ENCODE measurements around the gene CNTNAP4.

CNTNAP4 gene

DNA sequence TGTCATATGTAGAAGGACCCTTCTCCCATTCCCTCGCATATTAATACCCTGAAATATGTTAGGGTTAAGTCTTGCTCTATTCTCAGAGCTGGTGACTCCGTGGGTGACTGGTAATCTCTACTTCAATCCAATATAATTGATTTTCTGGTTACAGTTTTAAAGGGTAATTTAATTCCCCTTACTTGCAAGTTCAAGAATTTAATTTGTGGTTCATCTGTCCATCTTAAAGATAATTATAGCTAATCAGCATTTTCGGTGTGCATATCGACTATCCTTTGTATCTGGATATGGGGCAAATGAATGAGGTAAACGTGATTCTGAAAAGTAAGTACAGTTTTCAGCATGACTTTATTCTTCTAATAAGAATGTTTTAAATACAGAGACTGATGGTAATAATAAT is 250.0 kb downstream of the CNTNAP4 start:
- no peaks in the 10 kb centered on the region for H3K36me3 ChIP-seq
- no peaks in the 10 kb centered on the region for H3K4me1 ChIP-seq
- H3K4me3 ChIP-seq (ENCODE audit: low read depth, low read length) = no peak overlapping the region
- TF ChIP-seq, protein P1, sequence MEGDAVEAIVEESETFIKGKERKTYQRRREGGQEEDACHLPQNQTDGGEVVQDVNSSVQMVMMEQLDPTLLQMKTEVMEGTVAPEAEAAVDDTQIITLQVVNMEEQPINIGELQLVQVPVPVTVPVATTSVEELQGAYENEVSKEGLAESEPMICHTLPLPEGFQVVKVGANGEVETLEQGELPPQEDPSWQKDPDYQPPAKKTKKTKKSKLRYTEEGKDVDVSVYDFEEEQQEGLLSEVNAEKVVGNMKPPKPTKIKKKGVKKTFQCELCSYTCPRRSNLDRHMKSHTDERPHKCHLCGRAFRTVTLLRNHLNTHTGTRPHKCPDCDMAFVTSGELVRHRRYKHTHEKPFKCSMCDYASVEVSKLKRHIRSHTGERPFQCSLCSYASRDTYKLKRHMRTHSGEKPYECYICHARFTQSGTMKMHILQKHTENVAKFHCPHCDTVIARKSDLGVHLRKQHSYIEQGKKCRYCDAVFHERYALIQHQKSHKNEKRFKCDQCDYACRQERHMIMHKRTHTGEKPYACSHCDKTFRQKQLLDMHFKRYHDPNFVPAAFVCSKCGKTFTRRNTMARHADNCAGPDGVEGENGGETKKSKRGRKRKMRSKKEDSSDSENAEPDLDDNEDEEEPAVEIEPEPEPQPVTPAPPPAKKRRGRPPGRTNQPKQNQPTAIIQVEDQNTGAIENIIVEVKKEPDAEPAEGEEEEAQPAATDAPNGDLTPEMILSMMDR (IDR thresholded peaks at IDR 0.05; ENCODE audit: low read depth, low read length) = no peak
- DNase-seq = no peak
- no peaks in the 10 kb centered on the region for H3K9me3 ChIP-seq
- H3K27me3 ChIP-seq = no peaks in the 10 kb centered on the region

- no peak for DNase-seq
- Histone ChIP-seq H3K27me3 (no peaks in the 10 kb centered on the region), H3K9me3 (no peaks in the 10 kb centered on the region), H3K4me3 (ENCODE audit: low read depth, low read length) (no peak overlapping the region), H3K36me3 (no peaks in the 10 kb centered on the region), H3K4me1 (no peaks in the 10 kb centered on the region)
- TF ChIP-seq, protein P1 (IDR thresholded peaks at IDR 0.05; ENCODE audit: low read depth, low read length) = no peak
Observed at GRCh38 chr16:76529120-76529519, 251.9 kb downstream of the CNTNAP4 start.

DNA sequence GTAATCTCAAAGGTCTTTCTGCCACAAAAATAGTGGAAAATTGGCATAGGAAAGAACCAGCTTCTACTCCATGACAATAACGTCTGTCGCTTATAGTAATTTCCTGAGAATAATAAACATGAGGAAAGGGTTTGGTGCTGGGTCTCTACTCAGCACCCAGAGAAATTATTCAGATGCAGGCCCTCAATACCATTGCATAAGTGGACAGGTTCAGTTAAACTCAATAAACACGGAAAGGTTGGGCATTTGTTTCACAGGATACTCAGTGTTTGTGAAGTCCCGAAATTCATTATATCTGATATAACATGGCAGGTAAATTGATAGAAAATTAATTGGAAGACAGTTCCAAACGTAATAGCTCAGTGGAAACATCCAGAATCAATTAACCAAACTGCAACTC is 254.0 kb downstream of the CNTNAP4 start:
- Histone ChIP-seq H3K4me3 (ENCODE audit: low read depth, low read length) (no peak overlapping the region), H3K9me3 (no peaks in the 10 kb centered on the region), H3K36me3 (no peaks in the 10 kb centered on the region), H3K27me3 (no peaks in the 10 kb centered on the region), H3K4me1 (no peaks in the 10 kb centered on the region)
- TF ChIP-seq, protein P1 (IDR thresholded peaks at IDR 0.05; ENCODE audit: low read depth, low read length) = no peak
- DNase-seq = no peak

GRCh38 chr16:76532188-76532973 is 255.2 kb downstream of the CNTNAP4 start:
- no peaks in the 10 kb centered on the region for H3K9me3 ChIP-seq
- H3K4me1 ChIP-seq = no peaks in the 10 kb centered on the region
- H3K27me3 ChIP-seq = no peaks in the 10 kb centered on the region
- TF ChIP-seq, protein P1 (IDR thresholded peaks at IDR 0.05; ENCODE audit: low read depth, low read length) = no peak
- DNase-seq = no peak
- no peak overlapping the region for H3K4me3 ChIP-seq (ENCODE audit: low read depth, low read length)
- H3K36me3 ChIP-seq = no peaks in the 10 kb centered on the region

DNA sequence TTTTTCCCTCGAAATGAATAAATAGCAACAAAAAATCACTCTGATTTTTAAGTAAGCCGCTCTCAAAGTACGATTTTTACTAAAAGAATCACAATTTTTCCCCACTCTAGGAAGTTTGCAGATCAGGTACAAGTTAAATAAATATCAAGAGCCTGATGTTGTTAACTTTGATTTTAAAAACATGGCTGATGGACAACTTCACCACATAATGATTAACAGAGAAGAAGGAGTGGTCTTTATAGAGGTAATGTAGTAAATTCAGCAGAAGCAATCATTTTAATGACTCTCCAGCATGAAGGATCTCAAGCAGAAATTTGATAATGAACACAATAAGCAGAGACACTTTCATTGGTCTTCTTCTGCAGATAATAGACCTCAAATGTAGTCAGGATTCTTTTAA is 262.4 kb downstream of the CNTNAP4 start:
- Histone ChIP-seq H3K36me3 (no peaks in the 10 kb centered on the region), H3K27me3 (no peaks in the 10 kb centered on the region), H3K4me1 (peaks cover 5% of the 10 kb centered on the region; the same call in 1 of the 2 replicates), H3K9me3 (no peaks in the 10 kb centered on the region), H3K4me3 (ENCODE audit: low read depth, low read length) (no peak overlapping the region)
- DNase-seq = no peak
- TF ChIP-seq, protein P1 (IDR thresholded peaks at IDR 0.05; ENCODE audit: low read depth, low read length) = no peak

DNA sequence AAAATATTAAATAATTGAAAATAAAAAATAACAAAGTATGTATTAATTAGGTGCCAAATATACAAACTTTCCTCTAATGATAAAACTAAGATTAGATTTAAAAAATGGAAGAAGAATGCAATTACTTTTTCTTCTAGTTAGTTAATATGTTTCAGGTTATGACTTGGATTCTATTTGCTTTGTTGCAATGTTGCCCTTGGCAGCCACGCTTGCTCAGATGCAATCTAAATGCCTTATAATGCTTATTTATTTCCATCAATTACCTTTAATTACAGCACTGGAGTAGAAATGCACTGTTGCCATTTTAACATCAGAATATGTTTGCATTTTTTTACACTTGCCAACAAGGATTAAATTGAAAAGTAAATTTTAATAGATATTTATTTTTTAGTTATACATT is 263.9 kb downstream of the CNTNAP4 start:
- H3K4me3 ChIP-seq (ENCODE audit: low read depth, low read length) = no peak overlapping the region
- TF ChIP-seq, protein P1 (IDR thresholded peaks at IDR 0.05; ENCODE audit: low read depth, low read length) = no peak
- no peaks in the 10 kb centered on the region for H3K27me3 ChIP-seq
- no peak for DNase-seq
- no peaks in the 10 kb centered on the region for H3K9me3 ChIP-seq
- no peaks in the 10 kb centered on the region for H3K36me3 ChIP-seq
- H3K4me1 ChIP-seq = peaks cover 5% of the 10 kb centered on the region; the same call in 1 of the 2 replicates
